ENCODE data around the gene SEPTIN2.
"Not testable (repeated sequence)": the region's sequence is repeated elsewhere in the genome, so short reads cannot be mapped to it uniquely, and the experiment has no call there.

Gene SEPTIN2

GRCh38 chr2:241349941-241350340, 34.2 kb downstream of the SEPTIN2 start:
- DNase-seq (ENCODE audit: extremely low read depth in 1 of 2, low read depth in 1 of 2): no peak

- DNase-seq (ENCODE audit: extremely low read depth in 1 of 2, low read depth in 1 of 2): no peak
Observed at GRCh38 chr2:241350530-241350877, 34.8 kb downstream of the SEPTIN2 start.

GRCh38 chr2:241350878-241351639, 35.3 kb downstream of the SEPTIN2 start:
- no peak for DNase-seq (ENCODE audit: extremely low read depth in 1 of 2, low read depth in 1 of 2)

DNA sequence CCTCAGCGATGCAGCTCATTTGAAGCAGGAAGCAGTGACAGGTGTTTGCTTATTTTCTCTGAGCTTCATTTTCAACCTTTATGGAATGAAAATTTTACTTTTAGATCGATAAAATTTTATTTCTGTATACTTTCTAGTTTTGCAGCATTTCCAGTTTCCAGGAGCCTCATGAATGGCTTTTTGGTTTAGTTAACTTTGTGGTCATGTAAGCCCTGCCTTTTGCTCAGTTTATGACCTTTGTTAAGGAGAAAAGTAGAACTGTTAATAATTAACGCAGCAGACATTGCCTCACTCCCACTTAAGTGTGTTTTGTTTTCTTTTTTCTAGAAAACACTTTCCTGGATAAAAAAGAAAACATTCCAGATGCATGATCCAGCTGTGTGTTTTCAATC, 35.9 kb downstream of the SEPTIN2 start:
- DNase-seq (ENCODE audit: extremely low read depth in 1 of 2, low read depth in 1 of 2): no peak

- DNase-seq (ENCODE audit: extremely low read depth in 1 of 2, low read depth in 1 of 2): no peak
Observed at GRCh38 chr2:241352227-241352626, 36.5 kb downstream of the SEPTIN2 start.

DNA sequence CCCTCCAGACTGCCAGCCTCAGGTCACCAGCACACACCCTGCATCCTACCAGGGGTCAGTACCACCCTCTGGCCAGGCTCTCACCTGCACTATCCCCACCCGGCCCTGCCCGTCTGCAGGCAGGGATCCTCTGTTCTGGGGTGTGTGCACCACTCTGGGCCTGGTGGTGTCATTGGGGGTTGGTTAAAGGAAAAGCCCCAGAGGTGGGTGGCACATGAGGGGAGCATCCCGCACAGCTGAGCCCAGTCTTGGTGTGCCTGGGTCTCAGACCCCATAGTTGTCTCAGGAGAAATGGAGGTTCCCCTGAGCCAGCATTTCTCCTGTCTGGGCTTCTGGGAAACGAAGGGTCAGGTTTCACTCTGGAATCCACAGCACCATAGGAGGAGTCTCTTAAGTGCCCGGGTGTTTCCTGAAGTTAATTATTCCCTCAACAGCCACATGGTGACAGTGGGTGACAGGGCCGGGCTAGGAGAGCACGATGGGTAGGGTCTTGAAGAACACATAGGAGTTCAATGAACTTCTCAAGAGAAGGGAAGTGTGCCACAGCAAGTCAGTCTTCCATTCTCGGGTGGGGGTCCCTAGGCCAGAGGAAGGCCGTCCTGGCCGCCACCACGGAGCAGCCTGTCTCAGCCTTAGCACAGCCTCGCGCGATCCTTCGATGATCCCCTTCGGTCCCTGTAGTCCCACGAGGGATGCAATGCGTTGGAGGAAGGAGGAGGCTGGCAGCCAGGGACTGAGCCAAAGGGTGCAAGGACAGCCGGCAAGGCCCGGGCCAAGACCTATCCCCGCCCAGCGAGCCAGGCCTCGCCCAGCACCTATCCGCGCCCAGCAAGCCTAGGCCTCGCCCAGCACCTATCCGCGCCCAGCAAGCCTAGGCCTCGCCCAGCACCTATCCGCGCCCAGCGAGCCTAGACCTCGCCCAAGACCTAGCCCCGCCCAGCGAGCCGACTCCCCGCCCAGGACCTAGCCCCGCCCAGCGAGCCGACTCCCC, 39.2 kb downstream of the SEPTIN2 start:
- peak; percentile 30 to 68 for DNase-seq (ENCODE audit: extremely low read depth in 1 of 2, low read depth in 1 of 2)

- peak; percentile 91 to 95 for DNase-seq (ENCODE audit: extremely low read depth in 1 of 2, low read depth in 1 of 2)
Observed at GRCh38 chr2:241355983-241356870, 40.5 kb downstream of the SEPTIN2 start, which contains the start of gene FARP2. Gene FARP2 (plus strand): TSS chr2:241356285. CDS start chr2:241373108, 16,823 bp downstream.

DNA sequence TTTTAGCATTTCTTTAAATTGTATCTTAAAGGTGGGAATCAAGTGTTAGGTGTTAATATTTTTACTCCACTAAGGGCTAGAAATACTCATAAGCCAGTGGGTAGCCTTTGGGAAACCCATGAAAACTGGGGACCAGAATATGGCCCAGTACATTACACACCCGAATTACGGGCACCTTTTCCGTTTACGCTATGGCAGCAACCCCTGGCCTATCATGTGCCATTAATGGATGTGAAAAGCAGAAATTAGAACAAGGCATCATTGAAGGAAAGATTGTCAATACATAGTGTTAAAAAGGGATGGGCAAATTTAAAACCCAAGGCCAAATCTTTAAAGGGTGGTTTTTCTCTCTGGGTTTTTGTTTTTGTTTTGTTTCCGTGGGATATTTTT, 41.1 kb downstream of the SEPTIN2 start:
- no peak for DNase-seq (ENCODE audit: extremely low read depth in 1 of 2, low read depth in 1 of 2)

- no peak for DNase-seq (ENCODE audit: extremely low read depth in 1 of 2, low read depth in 1 of 2)
Observed at GRCh38 chr2:241357531-241357930, 41.8 kb downstream of the SEPTIN2 start.

DNA sequence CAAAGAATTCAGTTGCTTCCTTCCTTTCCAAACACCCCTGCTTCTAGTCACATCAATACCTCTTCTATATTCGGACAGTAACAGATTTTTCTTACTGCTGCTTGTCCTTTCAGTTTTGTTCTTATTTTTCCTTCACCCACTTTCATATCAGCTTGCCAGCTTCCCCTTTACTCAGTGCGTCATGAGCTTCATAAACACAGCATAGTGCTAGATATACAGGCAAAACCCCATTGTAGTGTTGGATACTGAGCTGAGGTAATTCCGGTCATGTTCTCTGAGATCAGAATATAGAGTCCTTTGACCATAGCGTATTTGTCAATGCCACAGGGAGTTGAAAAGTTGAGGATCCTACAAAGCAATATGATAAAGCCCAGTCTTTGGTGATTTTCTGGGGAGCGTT, 42.7 kb downstream of the SEPTIN2 start:
- DNase-seq (ENCODE audit: extremely low read depth in 1 of 2, low read depth in 1 of 2): no peak

GRCh38 chr2:241359481-241360045, 43.8 kb downstream of the SEPTIN2 start:
- DNase-seq (ENCODE audit: extremely low read depth in 1 of 2, low read depth in 1 of 2): no peak

DNA sequence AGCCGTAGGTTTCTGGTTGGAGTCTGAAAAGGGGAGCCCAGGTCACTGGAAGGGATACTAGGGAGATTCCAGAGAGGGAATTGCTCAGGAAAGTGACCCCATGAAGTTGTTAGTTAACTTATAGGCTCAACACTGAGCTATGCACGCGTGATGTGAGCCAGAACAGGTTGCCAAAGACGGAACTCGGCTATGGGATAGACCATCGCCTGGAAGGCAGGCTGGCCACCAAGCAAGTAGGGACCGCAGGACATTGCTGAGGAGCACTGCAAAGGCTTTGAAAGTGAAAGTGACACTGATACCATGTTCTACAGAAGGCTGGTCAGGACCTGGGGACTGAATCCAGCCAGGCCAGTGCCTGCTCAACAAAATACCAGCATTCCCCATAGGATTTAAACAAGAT, 47.7 kb downstream of the SEPTIN2 start:
- no peak for DNase-seq (ENCODE audit: extremely low read depth in 1 of 2, low read depth in 1 of 2)

- no peak for DNase-seq (ENCODE audit: extremely low read depth in 1 of 2, low read depth in 1 of 2)
Observed at GRCh38 chr2:241364781-241365180, 49.1 kb downstream of the SEPTIN2 start.

DNA sequence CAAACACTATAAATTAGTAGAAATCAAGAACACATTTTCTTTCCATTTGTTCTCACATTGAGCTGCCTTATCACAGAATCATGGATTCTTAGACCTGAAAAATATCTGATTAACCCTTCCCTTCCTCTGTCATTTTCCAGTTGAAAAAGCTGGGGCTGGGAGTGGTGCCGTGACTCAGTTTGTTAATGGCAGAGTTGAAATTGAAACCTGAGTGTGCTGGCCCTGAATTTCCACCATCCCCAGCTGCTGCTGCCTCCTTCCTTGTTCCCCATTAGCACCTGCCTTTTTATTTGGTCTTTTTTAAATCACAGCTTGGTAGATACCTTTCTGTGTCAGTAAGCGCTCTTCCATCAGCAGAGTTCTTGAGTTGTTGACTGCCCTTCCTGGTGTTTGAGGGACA, 51.0 kb downstream of the SEPTIN2 start:
- no peak for DNase-seq (ENCODE audit: extremely low read depth in 1 of 2, low read depth in 1 of 2)

DNA sequence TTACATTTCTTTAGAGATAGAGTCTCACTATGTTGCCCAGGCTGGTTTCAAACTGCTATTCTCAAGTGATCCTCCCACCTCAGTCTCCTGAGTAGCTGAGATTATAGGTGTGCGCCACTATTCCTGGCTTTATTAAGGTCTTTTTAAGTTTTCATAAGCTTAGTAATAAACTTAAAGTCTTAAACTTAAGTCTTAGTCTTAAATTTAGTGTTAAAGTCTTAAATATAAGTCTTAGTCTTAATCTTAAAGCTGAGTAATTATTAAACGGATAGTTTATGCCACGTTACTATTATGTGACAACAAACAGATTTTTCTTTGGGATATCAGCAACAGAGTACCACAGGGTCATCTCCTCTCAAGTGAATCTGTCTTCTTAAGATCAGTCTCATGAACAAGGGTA, 52.9 kb downstream of the SEPTIN2 start:
- DNase-seq (ENCODE audit: extremely low read depth in 1 of 2, low read depth in 1 of 2): no peak

GRCh38 chr2:241372361-241372992, 56.8 kb downstream of the SEPTIN2 start:
- no peak for DNase-seq (ENCODE audit: extremely low read depth in 1 of 2, low read depth in 1 of 2)

DNA sequence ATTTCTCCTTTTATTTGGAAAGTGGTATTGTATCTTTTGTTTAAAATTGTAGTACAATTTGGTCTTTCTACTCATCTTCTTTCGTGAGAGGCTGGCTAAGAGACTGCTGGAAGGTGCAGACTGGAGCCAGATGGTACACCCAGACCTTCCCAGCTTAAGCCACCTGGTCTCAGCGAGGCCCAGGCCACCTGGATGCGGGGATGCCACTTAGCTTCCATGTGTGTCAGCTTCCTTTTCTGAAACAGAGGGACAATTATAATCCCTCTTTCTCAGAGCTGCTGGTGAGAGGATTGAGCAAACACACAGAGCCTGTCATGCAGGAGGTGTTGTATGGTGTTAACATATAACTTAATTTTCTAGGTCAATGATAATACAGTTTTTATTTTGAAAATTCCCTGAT, 57.7 kb downstream of the SEPTIN2 start:
- no peak for DNase-seq (ENCODE audit: extremely low read depth in 1 of 2, low read depth in 1 of 2)

GRCh38 chr2:241373906-241374305, 58.2 kb downstream of the SEPTIN2 start:
- DNase-seq (ENCODE audit: extremely low read depth in 1 of 2, low read depth in 1 of 2): not testable (repeated sequence)

DNA sequence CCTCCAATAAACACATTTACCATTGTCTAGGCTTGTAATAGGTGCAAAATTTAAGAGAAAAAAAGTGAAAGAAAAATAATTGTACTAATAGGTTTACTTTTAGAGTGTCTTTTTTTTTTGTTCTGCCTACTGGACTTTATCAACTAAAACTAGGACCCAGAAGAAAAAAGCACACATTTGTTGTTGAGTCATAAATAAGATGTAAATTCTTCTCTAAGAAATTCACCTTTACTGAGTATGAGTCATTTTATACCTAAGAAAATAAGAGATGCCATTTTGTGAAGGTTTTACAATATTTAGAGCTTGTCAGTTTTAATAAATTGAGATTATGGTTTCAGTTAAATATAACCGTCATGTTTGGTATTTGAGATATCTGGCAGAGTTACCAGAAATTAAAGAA, 59.6 kb downstream of the SEPTIN2 start:
- DNase-seq (ENCODE audit: extremely low read depth in 1 of 2, low read depth in 1 of 2): no peak

GRCh38 chr2:241376808-241377207, 61.1 kb downstream of the SEPTIN2 start:
- DNase-seq (ENCODE audit: extremely low read depth in 1 of 2, low read depth in 1 of 2): no peak

Measured in stimulated activated CD8-positive, alpha-beta memory T cell treated with anti-CD3 and anti-CD28 coated beads, Interleukin-7, amount 100 ng/mL, for 48 hours (primary cell).